HG02642 (cell line): ENCODE measurements around the gene ANKS3.

Experiments
- ATAC-seq: cut with Tn5 transposase; IDR thresholded peaks from one replicate; pipeline ENCODE4 v1.9.1; 2021; ENCODE audit warnings: mild to moderate bottlenecking; ENCODE audit not compliant: unreplicated experiment, poor library complexity

The ANKS3 gene

DNA sequence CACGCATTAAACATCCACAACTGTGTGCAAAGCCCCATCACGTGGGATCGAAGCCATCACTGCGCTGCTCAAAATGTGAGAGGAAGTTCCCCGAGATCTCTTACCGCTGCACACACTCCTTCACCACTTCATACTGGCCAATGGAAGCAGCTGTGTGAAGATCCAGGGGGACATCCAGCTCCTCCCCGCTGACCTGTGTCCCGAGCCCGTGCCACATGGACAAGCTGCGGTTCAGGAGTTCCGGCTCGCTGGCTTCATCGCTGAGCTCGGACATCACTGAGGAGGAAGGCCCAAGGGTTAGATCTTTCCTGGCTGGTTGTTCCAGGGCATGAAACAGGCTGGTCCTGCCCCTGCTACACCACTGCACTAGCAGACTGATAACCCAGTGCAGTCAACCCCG, 4.2 kb downstream of the ANKS3 start:
- ATAC-seq = no peak

DNA sequence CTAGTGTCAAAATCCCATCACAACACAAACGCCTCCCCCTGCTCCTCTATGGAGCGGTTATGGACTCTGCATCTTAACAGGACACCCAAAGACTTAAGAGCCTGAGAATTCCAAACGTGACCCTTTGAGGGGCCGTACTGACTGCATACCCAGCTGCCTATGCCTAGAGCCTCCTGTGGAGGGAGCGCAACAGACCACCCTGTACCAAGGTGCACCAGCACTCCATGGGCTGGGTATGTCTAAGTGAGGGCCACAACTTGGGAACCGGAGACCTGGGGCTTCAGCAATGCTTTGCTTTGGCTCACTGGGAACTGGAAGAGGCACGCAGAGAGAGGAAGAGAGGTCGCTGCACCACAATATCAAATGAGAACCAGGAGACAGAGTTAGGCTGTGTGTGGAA, 5.4 kb downstream of the ANKS3 start:
- ATAC-seq = no peak

DNA sequence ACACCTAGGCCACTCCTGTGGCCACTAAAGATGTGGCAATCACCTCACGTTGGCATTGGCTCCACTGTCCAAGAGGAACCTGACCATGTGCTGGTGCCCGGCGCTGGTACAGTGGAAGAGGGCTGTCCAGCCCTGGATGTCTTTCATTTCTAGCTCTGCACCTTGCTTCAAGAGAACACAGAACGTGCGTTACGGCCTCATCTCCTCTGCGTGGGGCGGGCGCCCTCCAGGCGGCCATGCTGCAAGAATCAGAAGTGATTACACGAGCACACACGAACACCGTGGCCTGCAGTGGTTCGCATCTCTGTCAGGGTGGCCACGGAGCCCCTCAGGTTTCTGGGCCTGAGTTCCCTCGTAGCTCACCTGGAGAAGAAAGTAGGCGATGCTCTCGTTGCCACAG, 7.5 kb downstream of the ANKS3 start:
- no peak for ATAC-seq

DNA sequence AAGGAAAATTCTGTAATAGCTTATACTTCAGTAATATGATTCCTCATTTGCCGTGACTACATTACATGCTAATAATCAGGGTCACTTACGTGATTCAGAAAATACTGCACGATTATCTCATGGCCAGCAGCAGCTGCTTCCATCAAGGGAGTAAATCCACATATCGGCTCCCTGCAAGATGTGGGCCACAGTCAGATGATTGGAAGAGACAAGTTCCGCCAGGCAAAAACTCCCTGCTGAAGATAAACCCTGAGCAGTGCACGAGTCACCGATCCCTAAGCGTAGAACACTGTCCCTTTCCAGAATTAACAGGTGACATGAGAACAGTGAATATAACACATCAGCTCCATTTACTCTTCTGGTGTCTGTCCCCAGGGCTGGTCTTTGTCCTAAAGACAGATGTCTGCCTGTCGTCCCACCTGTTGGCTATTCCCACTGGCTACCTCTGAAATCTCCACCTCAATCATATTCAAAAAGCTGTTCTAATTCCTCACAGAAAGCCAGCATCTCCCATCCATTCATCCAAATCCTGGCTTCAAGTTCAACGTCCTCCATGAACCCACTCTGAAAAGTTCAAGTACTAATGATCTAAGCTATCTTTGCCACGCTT, 9.3 kb downstream of the ANKS3 start:
- no peak for ATAC-seq

DNA sequence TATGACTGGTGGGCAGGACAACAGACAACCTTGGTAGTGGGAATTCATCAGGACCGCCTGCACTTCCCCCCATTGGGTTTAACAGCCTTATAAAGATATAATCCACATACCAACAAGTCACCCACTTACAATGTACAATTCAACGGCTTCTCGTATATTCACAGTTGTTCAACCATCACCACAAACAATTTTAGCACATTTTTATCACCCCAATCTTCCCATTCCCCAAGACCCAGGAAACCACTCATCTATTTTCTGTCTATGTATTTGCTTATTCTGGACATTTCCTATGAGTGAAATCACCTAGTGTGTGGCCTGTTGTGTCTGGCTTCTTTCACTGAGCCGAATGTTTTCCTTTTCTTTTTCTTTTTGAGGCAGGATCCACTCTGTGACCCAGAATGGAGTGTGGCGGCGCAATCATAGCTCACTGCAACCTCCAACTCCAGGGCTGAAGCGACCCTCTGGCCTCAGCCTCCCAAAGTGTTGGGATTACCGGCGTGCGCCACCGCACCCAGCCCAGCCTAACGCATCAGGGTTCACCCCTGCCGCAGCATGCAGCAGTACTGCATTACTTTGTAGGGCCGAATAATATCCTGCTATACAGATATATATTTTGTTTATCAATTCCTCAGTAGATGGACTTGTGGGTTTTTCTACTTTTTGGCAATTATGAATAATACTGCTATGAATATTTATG, 10.9 kb downstream of the ANKS3 start:
- ATAC-seq = no peak

DNA sequence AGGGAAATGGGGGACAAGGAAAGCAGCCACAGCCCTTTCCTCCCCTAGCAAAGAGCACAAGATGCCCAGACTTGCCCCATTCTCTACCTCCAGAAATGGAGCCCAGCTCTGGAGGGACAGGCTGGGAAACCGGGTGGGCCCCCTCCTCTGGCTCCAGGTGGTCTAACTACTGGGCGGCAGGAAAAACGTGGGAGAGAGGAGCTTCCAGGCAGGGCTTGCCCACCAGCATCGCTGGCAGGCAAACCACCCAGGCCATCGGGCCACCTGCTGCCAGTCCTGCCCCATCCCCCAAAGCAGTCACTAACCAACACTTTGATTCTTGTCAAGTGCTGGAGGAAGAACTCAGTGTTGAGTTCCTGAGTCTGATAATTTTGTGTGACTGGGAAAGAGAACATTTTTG, 15.6 kb downstream of the ANKS3 start:
- no peak for ATAC-seq

DNA sequence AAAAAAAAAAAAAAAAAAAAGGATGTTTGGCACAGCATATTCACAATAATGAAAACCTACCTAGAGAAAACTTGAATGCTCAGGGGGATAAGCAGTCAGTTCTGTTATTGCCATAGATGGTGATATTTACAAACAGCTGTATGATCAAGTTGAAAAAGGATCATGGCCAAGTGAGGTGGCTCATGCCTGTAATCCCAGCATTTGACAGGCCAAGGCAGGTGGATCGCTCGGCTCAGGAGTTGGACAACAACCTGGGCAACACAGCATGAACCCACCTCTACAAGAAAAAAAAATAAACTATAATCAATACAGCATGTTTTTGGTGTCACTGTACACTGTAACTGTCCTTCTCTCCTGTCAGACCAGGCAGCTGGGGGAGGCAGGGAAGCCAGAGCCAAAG, 19.1 kb downstream of the ANKS3 start:
- no peak for ATAC-seq

DNA sequence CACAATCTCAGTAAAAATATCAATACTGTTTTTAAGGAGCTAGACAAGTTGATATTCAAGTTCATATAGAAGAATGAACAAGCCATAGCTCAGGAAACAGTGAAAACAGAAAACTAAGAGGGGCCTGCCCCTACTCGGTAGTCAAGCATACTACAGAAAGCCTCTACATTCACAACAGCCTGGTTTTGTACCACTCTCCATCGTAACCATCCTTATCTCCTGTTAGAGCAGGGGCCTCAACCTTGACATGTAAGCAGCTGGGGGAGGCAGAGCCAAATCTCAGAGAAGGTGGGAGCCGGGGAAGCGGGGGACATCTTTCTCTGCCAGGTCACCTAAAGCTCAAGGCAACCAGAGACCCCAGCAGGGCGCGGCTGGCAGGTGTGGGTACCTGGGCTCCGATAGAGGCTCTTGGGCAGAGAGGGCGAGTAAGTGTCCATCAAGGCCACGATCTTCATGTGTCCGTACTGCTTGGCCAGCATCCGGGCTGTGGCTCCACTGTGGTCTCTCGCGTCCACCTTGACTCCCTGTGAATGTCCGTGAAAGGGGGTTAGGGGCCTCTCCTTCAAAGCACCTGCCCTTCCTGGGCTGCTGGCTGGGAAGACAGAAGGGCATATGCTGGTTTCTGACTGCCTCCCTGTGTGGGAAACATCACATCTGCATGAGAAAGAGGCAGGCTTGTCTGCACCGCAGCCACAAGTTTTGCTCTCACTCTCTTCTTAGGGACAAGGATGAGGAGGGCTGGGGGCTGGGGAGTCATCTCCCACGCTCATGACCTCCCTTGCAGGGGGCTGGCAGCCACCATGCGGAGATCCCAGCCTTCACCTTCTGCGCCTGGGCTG, 20.2 kb downstream of the ANKS3 start:
- ATAC-seq = no peak

DNA sequence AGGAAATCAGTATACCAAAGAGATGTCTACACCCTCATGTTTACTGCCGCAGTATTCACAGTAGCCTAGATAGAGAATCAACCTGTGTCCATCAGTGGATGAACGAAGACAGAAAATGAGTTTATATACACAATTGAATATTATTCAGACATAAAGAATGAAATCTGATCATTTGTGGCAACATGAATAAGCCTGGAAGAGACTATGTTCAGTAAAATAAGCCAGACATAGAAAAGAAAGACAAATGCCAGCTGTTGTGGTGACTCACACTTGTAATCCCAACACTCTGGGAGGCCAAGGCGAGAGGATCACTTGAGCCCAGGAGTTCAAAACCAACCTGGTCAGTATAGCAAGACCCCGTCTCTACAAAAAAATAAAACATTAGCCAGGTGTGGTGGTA, 24.6 kb downstream of the ANKS3 start:
- no peak for ATAC-seq

DNA sequence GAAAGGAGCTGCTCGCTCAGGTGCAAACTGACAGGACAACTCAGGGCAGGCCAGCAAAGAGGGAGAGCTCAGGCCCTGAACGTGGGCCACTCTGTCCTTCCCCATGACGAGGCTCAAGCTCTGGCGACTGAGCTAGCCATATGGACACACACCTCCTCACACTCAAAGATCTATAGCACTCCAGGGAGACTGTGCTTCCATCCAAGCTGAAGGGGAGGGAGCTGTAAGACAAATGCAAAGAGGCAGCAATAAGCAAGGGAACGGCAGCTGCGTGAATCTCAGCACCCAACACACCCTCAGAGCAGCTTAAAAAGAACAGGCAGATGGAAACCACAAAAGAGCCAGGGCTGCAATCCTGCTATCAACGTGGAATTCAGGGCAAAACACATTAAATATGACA, 27.2 kb downstream of the ANKS3 start:
- ATAC-seq = no peak

DNA sequence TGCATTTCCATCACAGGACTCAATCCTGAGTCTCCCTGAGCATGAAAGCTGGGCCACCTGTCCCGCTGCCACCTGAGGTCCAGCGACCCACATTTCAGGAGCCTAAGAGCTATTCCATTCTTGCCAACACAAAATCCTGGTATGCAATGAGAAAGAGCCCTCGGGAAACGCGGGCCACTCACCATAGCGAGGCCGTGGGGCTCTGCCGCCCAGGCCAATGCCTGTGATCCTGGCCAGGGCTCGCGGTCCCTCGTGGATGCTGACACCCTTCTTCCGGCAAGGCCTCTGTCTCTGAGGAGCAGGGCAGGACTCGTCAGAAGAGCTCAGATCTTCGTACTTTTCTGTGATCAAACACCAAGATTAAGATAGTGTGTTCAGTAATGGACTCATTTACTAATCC, 29.2 kb downstream of the ANKS3 start:
- ATAC-seq = no peak

DNA sequence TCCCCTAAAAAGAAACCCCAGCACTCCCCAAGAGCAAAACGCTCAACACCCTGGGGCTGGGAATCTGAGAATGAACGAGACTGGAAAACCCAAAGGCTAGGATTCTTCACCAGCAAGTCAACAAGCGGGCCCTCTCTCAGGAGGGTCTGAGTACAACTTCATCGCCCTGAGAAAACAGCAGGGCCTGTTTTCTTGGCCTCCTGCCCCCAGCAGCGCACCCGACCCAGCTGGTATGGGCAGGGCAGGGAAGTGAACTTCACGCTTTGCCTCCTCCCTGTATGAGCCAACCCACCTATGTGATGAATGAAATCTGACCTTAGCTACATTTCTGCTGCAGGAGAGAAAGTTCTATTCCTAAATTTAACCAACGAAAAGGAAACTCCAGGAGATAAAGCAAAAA, 29.6 kb downstream of the ANKS3 start:
- ATAC-seq = no peak

DNA sequence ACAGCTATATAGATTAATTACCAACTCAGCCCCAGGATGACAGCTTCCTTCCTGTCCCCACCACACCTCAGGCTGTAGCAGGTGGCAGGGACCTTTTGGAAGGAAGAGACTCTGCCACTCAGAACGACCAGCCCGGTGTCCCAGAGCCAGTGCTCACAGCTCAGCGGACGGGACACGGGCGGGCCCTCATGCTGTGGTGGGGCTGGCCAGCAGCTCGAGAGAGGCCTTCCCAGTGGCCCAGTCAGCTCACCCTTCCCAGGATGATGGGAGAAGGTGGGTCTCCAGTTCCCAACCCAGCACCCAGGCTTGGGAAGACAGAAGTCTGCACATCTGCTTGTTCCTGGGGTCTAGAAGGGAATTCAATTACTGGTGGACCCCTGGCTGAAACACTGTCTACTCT, 30.2 kb downstream of the ANKS3 start:
- no peak for ATAC-seq

DNA sequence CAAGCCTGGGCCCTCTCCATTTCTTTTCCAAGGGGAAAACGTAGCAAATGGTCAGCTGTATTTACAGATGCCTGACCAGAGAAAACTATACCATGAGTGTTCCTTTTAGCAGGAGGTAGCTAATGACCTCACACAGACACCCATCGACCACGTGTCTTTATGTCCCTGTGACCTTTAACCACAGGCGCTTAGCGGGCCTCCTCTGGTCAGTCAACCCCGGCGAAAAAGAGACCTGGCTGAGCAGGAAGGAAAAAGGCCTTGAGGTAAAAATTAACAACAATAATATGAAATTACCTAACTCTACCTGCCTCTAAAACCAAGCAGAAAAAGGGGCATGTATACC, 31.6 kb downstream of the ANKS3 start:
- ATAC-seq = no peak

DNA sequence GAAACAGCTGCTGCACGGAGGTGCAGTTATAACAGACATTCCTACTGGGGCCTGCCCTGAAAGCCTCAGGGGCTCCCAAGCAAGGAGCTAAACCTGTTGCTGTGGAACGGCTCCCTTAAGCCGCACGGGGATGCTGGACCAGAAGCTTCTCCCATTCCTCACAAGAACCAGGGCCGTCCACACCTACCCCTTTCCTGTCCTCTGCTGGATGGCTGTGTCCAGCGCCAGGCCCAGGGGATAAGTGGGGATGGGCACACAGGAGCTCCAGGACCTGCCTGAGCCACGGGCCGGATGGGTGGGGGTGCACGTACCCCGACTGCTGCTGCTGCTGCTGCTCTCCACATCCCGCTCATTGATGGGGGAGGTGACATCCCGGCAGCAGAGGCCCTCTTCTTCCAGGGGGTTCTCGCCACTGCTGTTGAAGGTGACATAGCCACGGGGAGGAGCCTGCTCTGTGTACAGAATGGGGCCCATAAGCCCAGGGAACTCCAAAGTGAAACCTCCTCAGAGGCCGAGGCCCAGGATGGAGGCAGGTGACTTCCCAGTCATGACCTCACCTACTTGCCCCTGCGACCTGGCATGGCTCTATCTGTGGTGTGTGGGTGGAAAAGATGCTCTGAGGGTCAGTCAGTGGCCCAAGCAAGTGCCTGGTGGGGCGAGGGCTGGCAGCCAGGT, 32.1 kb downstream of the ANKS3 start:
- no peak for ATAC-seq

DNA sequence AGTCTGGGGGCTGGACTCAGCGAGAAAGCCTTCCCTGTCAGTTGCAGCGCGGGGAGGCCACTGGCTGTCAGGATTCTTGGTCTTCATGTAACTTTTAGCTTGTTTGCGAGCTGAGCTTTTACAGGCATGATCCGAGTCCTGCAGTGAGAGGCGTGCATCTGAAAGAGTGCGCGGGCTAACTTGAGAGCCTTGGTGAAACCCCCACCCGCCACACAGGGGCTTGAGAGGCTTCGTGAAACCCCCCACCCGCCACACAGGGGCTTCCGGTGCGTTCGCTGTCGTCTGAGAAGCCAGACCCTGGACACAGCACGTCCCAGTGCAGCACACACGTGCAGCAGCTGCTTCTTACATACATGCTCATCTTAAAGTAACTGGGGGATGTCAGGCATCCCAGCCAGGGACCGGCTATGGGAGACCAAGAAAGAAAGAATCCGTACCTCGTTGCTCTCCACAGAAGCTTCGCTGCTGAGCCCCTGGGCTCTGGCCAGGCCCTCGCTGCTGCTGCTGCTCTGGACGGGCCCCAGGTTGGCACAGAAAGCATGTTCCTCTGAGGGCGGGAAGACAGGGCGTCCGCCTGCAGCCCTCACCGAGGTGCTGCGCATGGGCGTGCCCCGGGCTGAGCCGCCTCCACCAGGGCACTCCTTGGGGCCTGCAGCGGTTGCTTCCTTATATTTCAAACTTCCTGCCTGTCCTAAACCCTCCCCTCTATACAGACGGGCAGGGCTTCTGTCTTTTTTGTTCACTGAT, 32.9 kb downstream of the ANKS3 start:
- ATAC-seq = no peak

DNA sequence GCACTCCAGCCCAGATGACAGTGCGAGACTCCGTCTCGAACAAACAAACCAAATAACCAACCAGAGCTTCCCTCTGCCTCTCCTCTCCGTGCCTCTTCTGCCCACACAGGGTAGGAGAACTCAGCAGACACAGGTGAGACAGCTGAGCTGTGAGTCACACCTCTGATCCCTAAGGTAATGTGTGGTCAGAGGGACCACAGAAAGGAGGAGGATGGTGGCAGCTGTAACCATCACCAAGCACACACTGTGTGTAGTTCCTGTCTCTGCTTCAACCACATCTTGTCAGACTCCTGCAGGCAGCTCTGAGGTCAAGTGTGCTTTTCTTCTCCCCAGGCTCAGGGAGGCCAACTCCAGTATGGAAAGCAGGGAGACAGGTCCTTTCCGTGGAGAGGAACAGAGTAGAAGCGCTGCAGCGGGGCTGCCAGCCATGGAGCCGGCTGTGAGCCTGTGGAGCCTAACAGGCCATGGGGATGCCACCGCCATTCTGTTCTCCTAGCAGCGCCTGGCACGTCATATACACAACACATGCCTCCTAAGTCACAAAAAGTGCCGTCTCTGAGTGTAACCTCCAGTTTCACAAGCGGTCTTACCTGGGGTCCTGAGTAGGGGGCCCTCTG, 33.6 kb downstream of the ANKS3 start:
- ATAC-seq = no peak

DNA sequence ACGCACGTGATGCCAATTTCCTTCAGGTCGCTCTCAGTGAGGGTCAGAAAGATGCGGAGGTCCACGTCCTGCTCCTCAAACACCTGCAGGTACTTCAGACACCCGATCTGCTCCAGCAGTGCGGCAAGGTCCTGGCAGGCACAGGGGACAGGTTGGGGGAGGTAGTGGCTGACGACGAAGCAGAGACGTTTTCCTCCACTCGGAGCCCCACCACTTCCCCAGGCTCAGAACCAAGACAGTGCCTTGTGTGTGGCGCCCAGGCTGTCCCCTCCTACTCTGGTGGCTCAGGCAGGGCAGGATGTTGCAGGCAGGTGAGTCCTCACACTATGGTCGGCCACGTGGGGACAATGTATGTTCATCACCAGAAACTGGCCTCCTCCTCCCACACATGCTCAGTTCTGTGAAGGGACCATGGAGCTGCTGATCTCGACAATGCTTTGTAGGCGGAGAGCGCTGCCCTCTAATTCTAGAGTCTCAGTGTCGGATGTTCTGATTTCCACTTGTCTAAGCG, 35.0 kb downstream of the ANKS3 start:
- no peak for ATAC-seq

DNA sequence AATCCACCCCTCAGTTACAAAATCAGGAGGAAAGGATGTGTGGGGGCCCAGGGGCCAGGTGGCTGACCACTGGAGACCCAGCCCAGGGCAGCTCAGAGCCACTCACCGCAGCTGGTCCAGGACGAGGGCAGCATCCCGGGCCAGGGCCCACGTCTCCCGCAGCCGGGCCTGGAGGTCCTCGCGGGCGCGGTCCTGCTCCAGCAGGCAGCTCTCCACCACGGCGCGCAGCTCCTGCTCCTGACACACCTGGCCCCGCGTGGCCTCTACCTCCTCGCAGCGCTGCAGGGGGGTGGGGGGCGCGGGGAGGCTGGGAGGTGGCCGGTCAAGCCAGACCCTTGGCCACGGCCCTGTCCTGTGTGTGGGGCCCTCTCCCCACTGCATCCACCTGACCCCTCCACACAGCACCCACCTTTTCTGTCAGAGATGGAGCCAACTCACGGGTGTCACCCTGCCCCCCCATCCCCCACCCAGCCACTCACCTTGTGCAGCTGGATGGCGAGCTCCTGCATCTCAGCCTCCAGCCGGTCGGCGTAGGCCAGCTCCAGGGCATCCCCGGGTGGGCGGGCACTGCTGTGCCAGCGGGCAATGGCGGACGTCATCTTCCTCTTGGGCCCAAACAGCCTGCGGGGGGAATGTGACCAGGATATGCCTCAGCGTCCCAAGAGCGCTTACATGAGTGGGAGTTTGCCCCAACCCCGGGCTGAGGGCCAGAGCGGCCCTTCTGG, 35.6 kb downstream of the ANKS3 start:
- no peak for ATAC-seq
